Adrenal gland (tissue), 5 donors: ENCODE measurements around the gene ZNF735.

ENCODE experiments used
- POLR2A ChIP-seq, 2 donors: fragments of 450-650 bp; IDR thresholded peaks; one replicate each; pipeline ENCODE4 v1.6.1; 2017; ENCODE audit warnings: antibody characterized with exemption in 2 of 2, mild to moderate bottlenecking in 2 of 2, moderate library complexity in 1 of 2
- TF ChIP-seq, protein P1 (sequence below), 6 experiments: fragments of 450-650 bp in 4 of 6; fragments of 200-600 bp in 2 of 6; sonication (generic) in 1 of 6; IDR thresholded peaks; 1 replicate in 5 of 6; 2 replicates in 1 of 6; pipeline versions ENCODE4 v1.5.1 to v1.8.0; 2016 to 2021; ENCODE audit warnings: antibody characterized with exemption in 6 of 6, mild to moderate bottlenecking in 2 of 6, moderate library complexity in 1 of 6
- donor health status: DM: no; HTN: no; CAD: no.

DNA sequence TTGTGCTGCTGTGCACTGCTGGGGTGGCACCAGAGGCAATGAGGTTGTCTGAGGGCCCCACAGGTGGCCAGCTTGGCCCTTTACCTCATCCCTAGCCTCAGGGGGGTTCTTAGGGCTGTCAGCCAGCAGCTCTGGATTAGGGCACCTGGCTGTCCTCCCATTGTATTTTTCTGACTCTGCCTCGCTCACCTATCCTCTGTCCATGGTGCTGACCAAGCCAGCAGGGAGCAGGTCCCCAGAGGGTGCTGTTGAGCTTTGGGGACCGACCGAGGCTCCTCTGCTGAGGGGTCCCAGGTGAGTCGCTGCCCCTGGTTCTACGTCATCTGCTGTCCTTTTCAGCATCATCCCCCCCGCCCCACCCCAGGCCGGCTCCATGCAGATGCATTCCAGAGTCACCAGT, 32.1 kb upstream of the ZNF735 start:
- no peak for TF ChIP-seq POLR2A (IDR thresholded peaks at IDR 0.05)
- TF ChIP-seq, protein P1, sequence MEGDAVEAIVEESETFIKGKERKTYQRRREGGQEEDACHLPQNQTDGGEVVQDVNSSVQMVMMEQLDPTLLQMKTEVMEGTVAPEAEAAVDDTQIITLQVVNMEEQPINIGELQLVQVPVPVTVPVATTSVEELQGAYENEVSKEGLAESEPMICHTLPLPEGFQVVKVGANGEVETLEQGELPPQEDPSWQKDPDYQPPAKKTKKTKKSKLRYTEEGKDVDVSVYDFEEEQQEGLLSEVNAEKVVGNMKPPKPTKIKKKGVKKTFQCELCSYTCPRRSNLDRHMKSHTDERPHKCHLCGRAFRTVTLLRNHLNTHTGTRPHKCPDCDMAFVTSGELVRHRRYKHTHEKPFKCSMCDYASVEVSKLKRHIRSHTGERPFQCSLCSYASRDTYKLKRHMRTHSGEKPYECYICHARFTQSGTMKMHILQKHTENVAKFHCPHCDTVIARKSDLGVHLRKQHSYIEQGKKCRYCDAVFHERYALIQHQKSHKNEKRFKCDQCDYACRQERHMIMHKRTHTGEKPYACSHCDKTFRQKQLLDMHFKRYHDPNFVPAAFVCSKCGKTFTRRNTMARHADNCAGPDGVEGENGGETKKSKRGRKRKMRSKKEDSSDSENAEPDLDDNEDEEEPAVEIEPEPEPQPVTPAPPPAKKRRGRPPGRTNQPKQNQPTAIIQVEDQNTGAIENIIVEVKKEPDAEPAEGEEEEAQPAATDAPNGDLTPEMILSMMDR (IDR thresholded peaks at IDR 0.05): no peak
